Peyer's patch (tissue), 4 donors: Measurements from ENCODE around the gene NDUFB7.

Source experiments
- CTCF ChIP-seq, 6 experiments: fragments of 450-650 bp in 4 of 6; fragments of 200-600 bp in 2 of 6; sonication (generic) in 1 of 6; IDR thresholded peaks; one replicate each; pipeline ENCODE4 v1.5.1; 2017 to 2019; ENCODE audit warnings: antibody characterized with exemption in 6 of 6, mild to moderate bottlenecking in 3 of 6, moderate library complexity in 1 of 6
- POLR2A ChIP-seq, 2 donors: fragments of 450-650 bp; IDR thresholded peaks; one replicate each; pipeline ENCODE4 v1.5.1; 2017; ENCODE audit warnings: antibody characterized with exemption in 2 of 2, mild to moderate bottlenecking in 2 of 2, moderate library complexity in 2 of 2

- TF ChIP-seq POLR2A (IDR thresholded peaks at IDR 0.05) = no peak
- TF ChIP-seq CTCF (IDR thresholded peaks at IDR 0.05) = no peak
These were observed 41.9 kb downstream of the NDUFB7 start for GRCh38 chr19:14530005-14530348.
